ENCODE measurements around the gene UBA7.

The UBA7 gene

DNA sequence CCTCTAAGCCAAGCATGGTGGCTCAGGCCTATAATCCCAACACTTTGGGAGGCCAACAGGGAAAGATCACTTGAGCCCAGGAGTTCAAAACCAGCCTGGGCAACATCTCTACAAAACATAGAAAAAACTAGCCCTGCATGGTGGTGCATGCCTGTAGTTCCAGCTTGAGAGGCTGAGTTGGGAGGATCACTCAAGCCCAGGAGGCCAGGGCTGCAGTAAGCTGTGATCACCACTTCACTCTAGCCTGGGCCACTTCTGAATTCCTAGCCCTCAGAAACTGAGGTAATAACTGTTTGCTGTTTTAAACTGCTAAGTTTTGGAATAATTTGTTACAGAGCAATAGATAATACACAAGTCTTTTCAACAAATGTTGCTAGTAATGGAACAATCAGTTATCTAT, 43.8 kb downstream of the UBA7 start:
- no peaks in the 10 kb centered on the region for H3K4me1 ChIP-seq (ENCODE audit: insufficient read depth, low read length, severe bottlenecking)
- no peaks in the 10 kb centered on the region for H3F3A ChIP-seq (ENCODE audit: insufficient read depth, low read length)
- H3K4me3 ChIP-seq (ENCODE audit: low read depth, low read length, poor library complexity, severe bottlenecking): no peak overlapping the region
- H3K79me2 ChIP-seq (ENCODE audit: insufficient read depth, low read length): peaks cover 45% of the 10 kb centered on the region
- TF ChIP-seq, protein P1, sequence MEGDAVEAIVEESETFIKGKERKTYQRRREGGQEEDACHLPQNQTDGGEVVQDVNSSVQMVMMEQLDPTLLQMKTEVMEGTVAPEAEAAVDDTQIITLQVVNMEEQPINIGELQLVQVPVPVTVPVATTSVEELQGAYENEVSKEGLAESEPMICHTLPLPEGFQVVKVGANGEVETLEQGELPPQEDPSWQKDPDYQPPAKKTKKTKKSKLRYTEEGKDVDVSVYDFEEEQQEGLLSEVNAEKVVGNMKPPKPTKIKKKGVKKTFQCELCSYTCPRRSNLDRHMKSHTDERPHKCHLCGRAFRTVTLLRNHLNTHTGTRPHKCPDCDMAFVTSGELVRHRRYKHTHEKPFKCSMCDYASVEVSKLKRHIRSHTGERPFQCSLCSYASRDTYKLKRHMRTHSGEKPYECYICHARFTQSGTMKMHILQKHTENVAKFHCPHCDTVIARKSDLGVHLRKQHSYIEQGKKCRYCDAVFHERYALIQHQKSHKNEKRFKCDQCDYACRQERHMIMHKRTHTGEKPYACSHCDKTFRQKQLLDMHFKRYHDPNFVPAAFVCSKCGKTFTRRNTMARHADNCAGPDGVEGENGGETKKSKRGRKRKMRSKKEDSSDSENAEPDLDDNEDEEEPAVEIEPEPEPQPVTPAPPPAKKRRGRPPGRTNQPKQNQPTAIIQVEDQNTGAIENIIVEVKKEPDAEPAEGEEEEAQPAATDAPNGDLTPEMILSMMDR (IDR thresholded peaks at IDR 0.05; ENCODE audit: low read length): no peak
- no peak for TF ChIP-seq EZH2 (IDR thresholded peaks at IDR 0.05; ENCODE audit: borderline replicate concordance, low read length)
- no peak overlapping the region for H3K4me2 ChIP-seq (ENCODE audit: low read length)
- no peaks in the 10 kb centered on the region for H3K27me3 ChIP-seq (ENCODE audit: insufficient read depth, low read length)
- no peaks in the 10 kb centered on the region for H3K9me2 ChIP-seq (ENCODE audit: low read depth, low read length)
- H2AFZ ChIP-seq (ENCODE audit: low read length): no peak overlapping the region
- no peaks in the 10 kb centered on the region for H4K20me1 ChIP-seq (ENCODE audit: insufficient read depth, low read length)
- peaks cover 6% of the 10 kb centered on the region; the same call in 1 of the 2 replicates for H3K36me3 ChIP-seq (ENCODE audit: insufficient read depth, low read length)
- H3K9ac ChIP-seq (ENCODE audit: low read length): no peak overlapping the region
- no peak overlapping the region for H3K27ac ChIP-seq (ENCODE audit: low read depth, low read length, poor library complexity, severe bottlenecking)
- H3K9me3 ChIP-seq (ENCODE audit: low read length): no peaks in the 10 kb centered on the region

DNA sequence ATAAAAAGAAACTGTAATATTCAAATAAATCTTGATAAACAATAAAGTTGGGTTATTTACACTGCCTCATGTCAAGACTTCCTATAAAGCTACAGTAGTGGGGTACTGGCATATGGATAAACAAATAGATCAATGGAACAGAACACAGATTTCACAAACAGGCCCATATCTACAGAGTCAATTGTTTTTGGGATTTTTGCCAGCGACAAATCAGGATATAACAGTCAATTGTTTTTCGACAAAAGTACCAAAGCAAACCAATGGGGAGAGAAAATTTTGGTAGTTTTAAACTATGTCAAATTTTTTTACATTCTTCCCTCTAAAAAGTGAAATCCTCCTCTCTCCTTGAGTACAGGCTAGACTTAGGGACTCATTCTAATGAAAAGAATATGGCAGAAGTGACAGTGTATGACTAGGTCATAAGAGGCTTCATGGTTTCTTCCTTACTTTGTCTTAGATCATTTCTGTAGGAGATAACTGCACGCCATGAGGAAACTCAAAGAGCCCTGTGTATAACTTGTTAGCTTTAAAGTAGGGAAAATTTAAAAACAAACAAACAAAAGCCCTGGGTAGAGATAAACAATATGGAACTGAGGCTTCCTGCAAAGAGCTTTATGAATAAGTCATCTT, 44.4 kb downstream of the UBA7 start:
- Histone ChIP-seq H3F3A (ENCODE audit: insufficient read depth, low read length) (no peaks in the 10 kb centered on the region), H3K4me2 (ENCODE audit: low read length) (no peak overlapping the region), H2AFZ (ENCODE audit: low read length) (no peak overlapping the region), H3K4me1 (ENCODE audit: insufficient read depth, low read length, severe bottlenecking) (no peaks in the 10 kb centered on the region), H4K20me1 (ENCODE audit: insufficient read depth, low read length) (no peaks in the 10 kb centered on the region), H3K9ac (ENCODE audit: low read length) (no peak overlapping the region), H3K4me3 (ENCODE audit: low read depth, low read length, poor library complexity, severe bottlenecking) (no peak overlapping the region), H3K27ac (ENCODE audit: low read depth, low read length, poor library complexity, severe bottlenecking) (no peak overlapping the region), H3K36me3 (ENCODE audit: insufficient read depth, low read length) (peaks cover 11% of the 10 kb centered on the region; the same call in 1 of the 2 replicates), H3K9me3 (ENCODE audit: low read length) (no peaks in the 10 kb centered on the region), H3K79me2 (ENCODE audit: insufficient read depth, low read length) (peaks cover 43% of the 10 kb centered on the region), H3K27me3 (ENCODE audit: insufficient read depth, low read length) (no peaks in the 10 kb centered on the region), H3K9me2 (ENCODE audit: low read depth, low read length) (no peaks in the 10 kb centered on the region)
- TF ChIP-seq, protein P1 (IDR thresholded peaks at IDR 0.05; ENCODE audit: low read length): no peak
- TF ChIP-seq EZH2 (IDR thresholded peaks at IDR 0.05; ENCODE audit: borderline replicate concordance, low read length): no peak

DNA sequence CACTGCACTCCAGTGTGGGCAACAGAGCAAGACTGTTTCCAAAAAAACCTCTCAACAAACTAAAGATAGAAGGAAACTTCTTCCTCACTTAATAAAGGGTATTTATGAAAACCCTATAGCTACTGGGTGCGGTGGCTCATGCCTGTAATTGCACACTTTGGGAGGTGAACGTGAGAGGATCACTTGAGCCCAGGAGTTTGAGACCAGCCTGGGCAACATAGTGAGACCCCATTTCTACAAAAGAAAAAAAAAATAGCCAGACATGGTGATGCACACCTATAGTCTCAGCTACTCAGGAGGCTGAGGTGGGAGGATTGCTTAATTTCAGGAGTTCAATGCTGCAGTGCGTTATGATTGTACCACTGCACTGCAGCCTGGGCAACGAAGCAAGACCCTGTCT, 49.8 kb downstream of the UBA7 start:
- Histone ChIP-seq H3K9me2 (ENCODE audit: low read depth, low read length) (no peaks in the 10 kb centered on the region), H3F3A (ENCODE audit: insufficient read depth, low read length) (no peaks in the 10 kb centered on the region), H3K4me1 (ENCODE audit: insufficient read depth, low read length, severe bottlenecking) (no peaks in the 10 kb centered on the region), H3K27ac (ENCODE audit: low read depth, low read length, poor library complexity, severe bottlenecking) (no peak overlapping the region), H3K9me3 (ENCODE audit: low read length) (no peaks in the 10 kb centered on the region), H3K27me3 (ENCODE audit: insufficient read depth, low read length) (no peaks in the 10 kb centered on the region), H3K4me3 (ENCODE audit: low read depth, low read length, poor library complexity, severe bottlenecking) (no peak overlapping the region), H3K9ac (ENCODE audit: low read length) (no peak overlapping the region), H3K4me2 (ENCODE audit: low read length) (no peak overlapping the region), H4K20me1 (ENCODE audit: insufficient read depth, low read length) (no peaks in the 10 kb centered on the region), H3K36me3 (ENCODE audit: insufficient read depth, low read length) (peaks cover 11% of the 10 kb centered on the region; the same call in 1 of the 2 replicates), H2AFZ (ENCODE audit: low read length) (no peak overlapping the region), H3K79me2 (ENCODE audit: insufficient read depth, low read length) (peaks cover 23% of the 10 kb centered on the region)
- no peak for TF ChIP-seq EZH2 (IDR thresholded peaks at IDR 0.05; ENCODE audit: borderline replicate concordance, low read length)

DNA sequence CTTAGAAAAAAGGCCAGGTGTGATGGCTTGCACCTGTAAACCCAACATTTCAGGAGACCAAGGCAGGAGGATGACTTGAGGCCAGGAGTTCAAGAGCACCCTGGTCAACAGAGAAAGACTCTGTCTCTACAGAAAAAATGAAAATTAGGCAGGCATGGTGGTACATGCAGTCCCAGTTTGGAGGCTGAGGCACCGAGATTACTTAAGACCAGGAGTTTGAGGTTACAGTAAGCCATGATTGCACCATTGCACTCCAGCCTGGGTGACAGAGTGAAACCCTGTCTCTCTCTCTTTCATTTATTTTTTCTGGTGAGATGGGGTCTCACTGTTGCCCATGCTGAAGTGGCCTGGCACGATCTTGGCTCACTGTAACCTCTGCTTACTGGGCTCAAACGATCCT, 52.1 kb downstream of the UBA7 start:
- Histone ChIP-seq H3K4me2 (ENCODE audit: low read length) (no peak overlapping the region), H3K36me3 (ENCODE audit: insufficient read depth, low read length) (peaks cover 8% of the 10 kb centered on the region; the same call in 1 of the 2 replicates), H3F3A (ENCODE audit: insufficient read depth, low read length) (no peaks in the 10 kb centered on the region), H3K27me3 (ENCODE audit: insufficient read depth, low read length) (no peaks in the 10 kb centered on the region), H2AFZ (ENCODE audit: low read length) (no peak overlapping the region), H3K9me2 (ENCODE audit: low read depth, low read length) (no peaks in the 10 kb centered on the region), H3K9me3 (ENCODE audit: low read length) (no peaks in the 10 kb centered on the region), H4K20me1 (ENCODE audit: insufficient read depth, low read length) (no peaks in the 10 kb centered on the region), H3K27ac (ENCODE audit: low read depth, low read length, poor library complexity, severe bottlenecking) (no peak overlapping the region), H3K4me1 (ENCODE audit: insufficient read depth, low read length, severe bottlenecking) (no peaks in the 10 kb centered on the region), H3K79me2 (ENCODE audit: insufficient read depth, low read length) (peaks cover 8% of the 10 kb centered on the region), H3K4me3 (ENCODE audit: low read depth, low read length, poor library complexity, severe bottlenecking) (no peak overlapping the region), H3K9ac (ENCODE audit: low read length) (no peak overlapping the region)
- no peak for TF ChIP-seq EZH2 (IDR thresholded peaks at IDR 0.05; ENCODE audit: borderline replicate concordance, low read length)
- TF ChIP-seq, protein P1 (IDR thresholded peaks at IDR 0.05; ENCODE audit: low read length): no peak

Data from OCI-LY1 (cell line).